ENCODE measurements around the gene WIZ.

GRCh38 chr19:15424121-15424520 is 25.6 kb downstream of the WIZ start:
- TF ChIP-seq EZH2 (IDR thresholded peaks at IDR 0.05; ENCODE audit: low read depth) (no peak), CTCF (conservative IDR thresholded peaks at IDR 0.05) (no peak)

Measured in PC-9 (cell line).